Measurements from ENCODE around the gene CALB2.

DNA sequence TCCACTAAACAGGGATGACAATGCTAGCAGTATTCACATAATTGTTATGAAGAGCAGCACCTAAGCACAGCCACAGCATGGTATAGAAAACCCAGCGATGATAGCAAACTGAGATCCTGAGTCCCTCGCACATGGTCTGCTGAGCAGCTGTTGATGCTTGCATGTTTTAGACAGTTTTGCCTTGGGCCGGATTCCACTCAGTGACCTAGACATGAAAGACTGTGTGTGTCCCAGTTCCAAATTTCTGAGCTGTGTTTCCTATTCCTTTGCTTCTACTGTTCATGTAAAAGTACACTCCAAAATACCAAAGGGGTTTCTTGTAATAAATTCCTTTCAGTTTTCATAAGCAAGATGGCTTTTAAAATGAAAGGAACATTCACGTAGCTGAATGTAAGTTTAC lies 38.5 kb upstream of the CALB2 start:
- TF ChIP-seq, protein P1, sequence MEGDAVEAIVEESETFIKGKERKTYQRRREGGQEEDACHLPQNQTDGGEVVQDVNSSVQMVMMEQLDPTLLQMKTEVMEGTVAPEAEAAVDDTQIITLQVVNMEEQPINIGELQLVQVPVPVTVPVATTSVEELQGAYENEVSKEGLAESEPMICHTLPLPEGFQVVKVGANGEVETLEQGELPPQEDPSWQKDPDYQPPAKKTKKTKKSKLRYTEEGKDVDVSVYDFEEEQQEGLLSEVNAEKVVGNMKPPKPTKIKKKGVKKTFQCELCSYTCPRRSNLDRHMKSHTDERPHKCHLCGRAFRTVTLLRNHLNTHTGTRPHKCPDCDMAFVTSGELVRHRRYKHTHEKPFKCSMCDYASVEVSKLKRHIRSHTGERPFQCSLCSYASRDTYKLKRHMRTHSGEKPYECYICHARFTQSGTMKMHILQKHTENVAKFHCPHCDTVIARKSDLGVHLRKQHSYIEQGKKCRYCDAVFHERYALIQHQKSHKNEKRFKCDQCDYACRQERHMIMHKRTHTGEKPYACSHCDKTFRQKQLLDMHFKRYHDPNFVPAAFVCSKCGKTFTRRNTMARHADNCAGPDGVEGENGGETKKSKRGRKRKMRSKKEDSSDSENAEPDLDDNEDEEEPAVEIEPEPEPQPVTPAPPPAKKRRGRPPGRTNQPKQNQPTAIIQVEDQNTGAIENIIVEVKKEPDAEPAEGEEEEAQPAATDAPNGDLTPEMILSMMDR (IDR thresholded peaks at IDR 0.05; ENCODE audit: low read depth, low read length): no peak
- no peak for TF ChIP-seq EZH2phosphoT487 (IDR thresholded peaks at IDR 0.05; ENCODE audit: low read depth)

All from OCI-LY3 (cell line).